Measurements from ENCODE around the gene COQ5.

Gene COQ5

DNA sequence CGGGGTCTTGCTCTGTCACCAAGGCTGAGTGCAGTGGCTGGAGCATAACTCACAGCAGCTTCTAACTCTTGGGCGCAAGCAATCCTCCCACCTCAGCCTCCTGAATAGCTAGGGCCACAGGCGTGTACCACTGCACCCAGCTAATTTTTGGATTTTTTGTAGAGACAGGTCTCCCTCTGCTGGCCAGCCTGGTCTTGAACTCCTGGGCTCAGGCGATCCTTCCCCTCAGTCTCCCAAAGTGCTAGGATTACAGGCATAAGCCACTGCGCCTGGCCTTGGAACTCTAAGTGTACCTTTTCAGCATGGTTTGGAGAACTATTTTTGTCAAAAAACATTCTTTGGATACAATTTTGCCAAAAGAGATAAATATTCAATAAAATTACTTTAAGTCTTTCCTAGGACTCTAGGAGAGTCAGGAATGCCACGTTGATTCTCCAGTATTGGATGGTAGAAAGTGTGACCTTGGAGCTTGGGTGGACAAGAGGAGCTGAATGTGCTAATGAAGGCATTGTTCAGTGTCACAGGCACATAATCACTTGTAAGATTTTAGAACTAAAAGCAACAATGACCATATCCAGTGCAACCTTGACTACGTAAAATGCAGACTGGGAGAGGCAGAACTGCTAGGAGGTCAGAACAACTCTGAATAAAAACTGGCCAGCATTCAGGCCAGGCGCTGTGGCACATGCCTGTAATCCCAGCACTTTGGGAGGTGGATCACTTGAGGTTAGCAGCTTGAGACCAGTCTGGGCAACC is 62.2 kb downstream of the COQ5 start:
- Histone ChIP-seq H3K4me1 (ENCODE audit: insufficient read depth, low read length) (peaks cover 4% of the 10 kb centered on the region; the same call in 1 of the 2 replicates), H3K9me3 (ENCODE audit: insufficient read depth, low read depth, low read length) (no peaks in the 10 kb centered on the region), H3K27ac (ENCODE audit: low read depth, low read length) (no peak overlapping the region; the same call in 1 of the 2 replicates), H3K36me3 (ENCODE audit: insufficient read depth, low read length) (peaks cover 59% of the 10 kb centered on the region), H3K9ac (ENCODE audit: low read depth, low read length) (no peak overlapping the region), H3K4me3 (ENCODE audit: low read length) (no peak overlapping the region), H3K27me3 (ENCODE audit: insufficient read depth, low read length) (no peaks in the 10 kb centered on the region)
- 78% methylated on average over 8 of the region's 8 CpGs for WGBS

DNA sequence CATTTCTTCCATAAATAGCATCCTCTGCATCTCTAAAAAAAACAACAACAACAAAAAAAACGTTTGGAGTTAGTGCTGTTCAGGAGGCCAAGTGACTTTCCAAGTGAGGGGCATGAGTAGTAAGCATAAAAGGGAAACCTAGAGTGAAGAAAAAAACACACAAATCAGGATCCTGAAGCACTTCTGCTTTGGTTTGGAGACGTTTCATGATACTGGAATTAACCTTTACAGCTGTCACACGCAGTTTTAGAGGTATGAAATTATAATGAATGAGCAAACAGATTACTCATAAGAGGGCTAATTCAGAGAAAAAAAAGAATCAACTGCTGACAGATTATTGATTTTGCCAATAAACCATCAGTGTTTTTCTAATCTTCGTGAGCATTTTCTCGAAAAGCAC is 63.2 kb downstream of the COQ5 start:
- Histone ChIP-seq H3K27me3 (ENCODE audit: insufficient read depth, low read length) (no peaks in the 10 kb centered on the region), H3K36me3 (ENCODE audit: insufficient read depth, low read length) (peaks cover 69% of the 10 kb centered on the region), H3K4me3 (ENCODE audit: low read length) (no peak overlapping the region), H3K4me1 (ENCODE audit: insufficient read depth, low read length) (peaks cover 4% of the 10 kb centered on the region; the same call in 1 of the 2 replicates), H3K27ac (ENCODE audit: low read depth, low read length) (no peak overlapping the region), H3K9me3 (ENCODE audit: insufficient read depth, low read depth, low read length) (no peaks in the 10 kb centered on the region), H3K9ac (ENCODE audit: low read depth, low read length) (no peak overlapping the region)
- WGBS, result 76% methylated on average over 5 of the region's 5 CpGs

GRCh38 chr12:120463712-120464111 is 65.2 kb downstream of the COQ5 start:
- 92% methylated on average over 5 of the region's 5 CpGs for WGBS
- H3K27ac ChIP-seq (ENCODE audit: low read depth, low read length), result no peak overlapping the region
- no peaks in the 10 kb centered on the region for H3K9me3 ChIP-seq (ENCODE audit: insufficient read depth, low read depth, low read length)
- H3K27me3 ChIP-seq (ENCODE audit: insufficient read depth, low read length), result no peaks in the 10 kb centered on the region
- no peak overlapping the region for H3K9ac ChIP-seq (ENCODE audit: low read depth, low read length)
- no peak overlapping the region for H3K4me3 ChIP-seq (ENCODE audit: low read length)
- peaks cover 4% of the 10 kb centered on the region; the same call in 1 of the 2 replicates for H3K4me1 ChIP-seq (ENCODE audit: insufficient read depth, low read length)
- peaks cover 86% of the 10 kb centered on the region for H3K36me3 ChIP-seq (ENCODE audit: insufficient read depth, low read length)

DNA sequence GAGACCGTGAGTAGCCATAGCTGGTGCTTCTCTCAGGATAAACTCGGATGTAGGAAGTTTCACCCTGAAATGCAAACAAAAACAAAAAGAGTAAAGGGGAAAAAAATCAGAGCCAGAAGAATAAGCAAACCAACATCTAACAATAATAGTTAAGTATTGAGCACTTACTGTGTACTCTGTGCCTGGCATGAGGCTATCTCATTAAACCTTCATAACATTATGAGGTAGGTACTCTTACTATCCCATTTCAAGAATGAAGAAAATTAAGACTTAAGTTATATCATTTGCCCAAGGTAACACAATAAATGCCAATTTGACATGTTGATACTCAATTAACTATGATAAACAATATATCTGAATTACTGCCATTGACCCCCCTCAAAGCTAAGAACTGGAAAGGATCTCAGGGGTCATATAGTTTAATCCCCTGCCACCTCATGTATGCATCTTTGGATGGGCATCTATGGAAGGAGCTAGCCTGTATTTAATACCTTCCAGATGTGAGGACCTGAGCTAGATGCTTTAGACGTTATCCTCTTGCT is 66.8 kb downstream of the COQ5 start:
- Histone ChIP-seq H3K27ac (ENCODE audit: low read depth, low read length) (no peak overlapping the region), H3K36me3 (ENCODE audit: insufficient read depth, low read length) (peaks cover 94% of the 10 kb centered on the region), H3K4me3 (ENCODE audit: low read length) (no peak overlapping the region), H3K9ac (ENCODE audit: low read depth, low read length) (no peak overlapping the region), H3K9me3 (ENCODE audit: insufficient read depth, low read depth, low read length) (no peaks in the 10 kb centered on the region), H3K4me1 (ENCODE audit: insufficient read depth, low read length) (peaks cover 4% of the 10 kb centered on the region; the same call in 1 of the 2 replicates), H3K27me3 (ENCODE audit: insufficient read depth, low read length) (no peaks in the 10 kb centered on the region)
- WGBS, result 90% methylated on average over 3 of the region's 3 CpGs

- Histone ChIP-seq H3K27ac (ENCODE audit: low read depth, low read length) (no peak overlapping the region), H3K9ac (ENCODE audit: low read depth, low read length) (no peak overlapping the region), H3K4me3 (ENCODE audit: low read length) (no peak overlapping the region), H3K9me3 (ENCODE audit: insufficient read depth, low read depth, low read length) (no peaks in the 10 kb centered on the region), H3K36me3 (ENCODE audit: insufficient read depth, low read length) (peaks cover 93% of the 10 kb centered on the region), H3K27me3 (ENCODE audit: insufficient read depth, low read length) (no peaks in the 10 kb centered on the region), H3K4me1 (ENCODE audit: insufficient read depth, low read length) (no peaks in the 10 kb centered on the region)
- 95% methylated on average over 3 of the region's 3 CpGs for WGBS
These were observed 68.8 kb downstream of the COQ5 start for GRCh38 chr12:120460157-120460556.

DNA sequence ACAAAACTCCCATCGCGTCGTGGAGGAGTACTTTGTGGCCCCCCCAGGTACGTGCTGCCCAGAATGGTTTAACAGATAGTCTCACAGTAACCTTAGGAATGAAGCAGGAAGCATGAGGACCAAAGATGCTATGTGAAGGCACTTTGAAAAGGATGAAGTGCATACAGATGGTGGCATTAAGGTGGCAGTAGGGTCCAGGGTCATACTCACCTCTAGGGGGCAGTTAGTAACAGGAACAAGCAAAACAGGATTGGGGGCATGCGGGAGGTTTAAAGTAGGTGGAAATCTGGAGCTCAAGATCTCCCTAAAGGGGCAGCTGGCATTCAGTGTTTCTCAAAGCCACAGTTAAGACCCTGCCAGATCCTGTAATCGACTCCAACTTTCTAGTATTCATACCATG is 71.8 kb downstream of the COQ5 start:
- Histone ChIP-seq H3K4me3 (ENCODE audit: low read length) (no peak overlapping the region), H3K27me3 (ENCODE audit: insufficient read depth, low read length) (no peaks in the 10 kb centered on the region), H3K9ac (ENCODE audit: low read depth, low read length) (no peak overlapping the region), H3K9me3 (ENCODE audit: insufficient read depth, low read depth, low read length) (no peaks in the 10 kb centered on the region), H3K36me3 (ENCODE audit: insufficient read depth, low read length) (peaks cover 92% of the 10 kb centered on the region), H3K27ac (ENCODE audit: low read depth, low read length) (no peak overlapping the region), H3K4me1 (ENCODE audit: insufficient read depth, low read length) (no peaks in the 10 kb centered on the region)
- 92% methylated on average over 6 of the region's 6 CpGs for WGBS

GRCh38 chr12:120455302-120455701 is 73.7 kb downstream of the COQ5 start:
- H3K27ac ChIP-seq (ENCODE audit: low read depth, low read length), result no peak overlapping the region
- H3K4me3 ChIP-seq (ENCODE audit: low read length), result no peak overlapping the region
- WGBS, result 89% methylated on average over 7 of the region's 7 CpGs
- no peaks in the 10 kb centered on the region for H3K27me3 ChIP-seq (ENCODE audit: insufficient read depth, low read length)
- H3K9me3 ChIP-seq (ENCODE audit: insufficient read depth, low read depth, low read length), result no peaks in the 10 kb centered on the region
- no peaks in the 10 kb centered on the region for H3K4me1 ChIP-seq (ENCODE audit: insufficient read depth, low read length)
- H3K36me3 ChIP-seq (ENCODE audit: insufficient read depth, low read length), result peaks cover 87% of the 10 kb centered on the region
- no peak overlapping the region for H3K9ac ChIP-seq (ENCODE audit: low read depth, low read length)

- 86% methylated on average over 4 of the region's 4 CpGs for WGBS
- H3K9me3 ChIP-seq (ENCODE audit: insufficient read depth, low read depth, low read length), result no peaks in the 10 kb centered on the region
- no peaks in the 10 kb centered on the region for H3K4me1 ChIP-seq (ENCODE audit: insufficient read depth, low read length)
- H3K36me3 ChIP-seq (ENCODE audit: insufficient read depth, low read length), result peaks cover 85% of the 10 kb centered on the region
- no peak overlapping the region for H3K4me3 ChIP-seq (ENCODE audit: low read length)
- H3K27ac ChIP-seq (ENCODE audit: low read depth, low read length), result no peak overlapping the region
- no peaks in the 10 kb centered on the region for H3K27me3 ChIP-seq (ENCODE audit: insufficient read depth, low read length)
- no peak overlapping the region for H3K9ac ChIP-seq (ENCODE audit: low read depth, low read length)
These were observed 75.0 kb downstream of the COQ5 start for GRCh38 chr12:120453977-120454376.
